Measurements from ENCODE around the gene TDP1.
"Not testable (repeated sequence)": the region's sequence is repeated elsewhere in the genome, so short reads cannot be mapped to it uniquely, and the experiment has no call there.

Gene TDP1

GRCh38 chr14:90042496-90043252 is 86.9 kb downstream of the TDP1 start:
- DNase-seq (ENCODE audit: low read depth in 4 of 4, low spot score in 1 of 4): no peak

- DNase-seq (ENCODE audit: low read depth in 4 of 4, low spot score in 1 of 4): no peak
These were observed 89.9 kb downstream of the TDP1 start for GRCh38 chr14:90045616-90046015.

GRCh38 chr14:90049390-90049789 is 93.7 kb downstream of the TDP1 start:
- DNase-seq (ENCODE audit: low read depth in 4 of 4, low spot score in 1 of 4): no peak

GRCh38 chr14:90050271-90050670 is 94.5 kb downstream of the TDP1 start:
- no peak for DNase-seq (ENCODE audit: low read depth in 4 of 4, low spot score in 1 of 4)

- DNase-seq (ENCODE audit: low read depth in 4 of 4, low spot score in 1 of 4): no peak
These were observed 97.3 kb downstream of the TDP1 start for GRCh38 chr14:90053044-90053443.

- DNase-seq (ENCODE audit: low read depth in 4 of 4, low spot score in 1 of 4): no peak
These were observed 99.1 kb downstream of the TDP1 start for GRCh38 chr14:90054803-90055202.

GRCh38 chr14:90056826-90057225 is 101.1 kb downstream of the TDP1 start:
- DNase-seq (ENCODE audit: low read depth in 4 of 4, low spot score in 1 of 4): no peak

GRCh38 chr14:90058876-90059458 is 103.2 kb downstream of the TDP1 start:
- no peak for DNase-seq (ENCODE audit: low read depth in 4 of 4, low spot score in 1 of 4)

- DNase-seq (ENCODE audit: low read depth in 4 of 4, low spot score in 1 of 4): peak in 3 of 4 experiments; percentile 22 to 54 (median 22)
These were observed 104.7 kb downstream of the TDP1 start for GRCh38 chr14:90060312-90060964.

GRCh38 chr14:90060965-90061684 is 105.4 kb downstream of the TDP1 start:
- no peak for DNase-seq (ENCODE audit: low read depth in 4 of 4, low spot score in 1 of 4)

GRCh38 chr14:90061685-90062126 is 106.0 kb downstream of the TDP1 start, which contains the start of gene KCNK13:
Gene KCNK13, plus strand, starts transcription at chr14:90061994. Its CDS starts 212 bp downstream, at chr14:90062206.
- DNase-seq (ENCODE audit: low read depth in 4 of 4, low spot score in 1 of 4): no peak

- no peak for DNase-seq (ENCODE audit: low read depth in 4 of 4, low spot score in 1 of 4)
These were observed 106.5 kb downstream of the TDP1 start for GRCh38 chr14:90062127-90062794.

GRCh38 chr14:90062822-90063539 is 107.3 kb downstream of the TDP1 start:
- no peak for DNase-seq (ENCODE audit: low read depth in 4 of 4, low spot score in 1 of 4)

GRCh38 chr14:90072350-90072749 is 116.6 kb downstream of the TDP1 start:
- DNase-seq (ENCODE audit: low read depth in 4 of 4, low spot score in 1 of 4): no peak

GRCh38 chr14:90079576-90079975 is 123.8 kb downstream of the TDP1 start:
- DNase-seq (ENCODE audit: low read depth in 4 of 4, low spot score in 1 of 4): no peak

GRCh38 chr14:90087433-90087832 is 131.7 kb downstream of the TDP1 start:
- no peak for DNase-seq (ENCODE audit: low read depth in 4 of 4, low spot score in 1 of 4)

GRCh38 chr14:90088176-90088575 is 132.4 kb downstream of the TDP1 start:
- no peak for DNase-seq (ENCODE audit: low read depth in 4 of 4, low spot score in 1 of 4)

GRCh38 chr14:90089486-90089885 is 133.8 kb downstream of the TDP1 start:
- DNase-seq (ENCODE audit: low read depth in 4 of 4, low spot score in 1 of 4): not testable (repeated sequence)

GRCh38 chr14:90091393-90091792 is 135.7 kb downstream of the TDP1 start:
- DNase-seq (ENCODE audit: low read depth in 4 of 4, low spot score in 1 of 4): no peak

- DNase-seq (ENCODE audit: low read depth in 4 of 4, low spot score in 1 of 4): no peak
These were observed 138.3 kb downstream of the TDP1 start for GRCh38 chr14:90093942-90094595.
